RPMI7951 (cell line): ENCODE results near the gene BHLHE40. TPM values are rescaled to one million over a fixed set of nuclear protein-coding genes. Genes with fewer than 3 reads are reported as not detected.

Experiments
- DNase-seq: peaks from one replicate; pipeline ENCODE4 v3.0.0-alpha.2; 2012; ENCODE audit warnings: low read depth
- total RNA-seq: library from RNA; depleted of rRNA; stranded (reverse); fragments of >200 nt; shearing (Covaris generic); gene quantifications from 2 replicates; pipeline ENCODE4 v1.2.3, GENCODE V29; 2014

The BHLHE40 gene
- total RNA-seq, 1 experiment from 2014 or later: 62.8 TPM

GRCh38 chr3:5001135-5001534 is 21.9 kb downstream of the BHLHE40 start:
- DNase-seq: no peak

GRCh38 chr3:5001805-5002173 is 22.6 kb downstream of the BHLHE40 start:
- DNase-seq: no peak

GRCh38 chr3:5002174-5002870 is 23.1 kb downstream of the BHLHE40 start:
- no peak for DNase-seq

- DNase-seq: no peak
Observed at GRCh38 chr3:5002871-5003247, 23.6 kb downstream of the BHLHE40 start.

- no peak for DNase-seq
Observed at GRCh38 chr3:5004319-5005152, 25.3 kb downstream of the BHLHE40 start.

- no peak for DNase-seq
Observed at GRCh38 chr3:5005367-5005766, 26.1 kb downstream of the BHLHE40 start.

GRCh38 chr3:5006755-5007202 is 27.5 kb downstream of the BHLHE40 start:
- DNase-seq: peak; percentile 72

GRCh38 chr3:5007873-5008272 is 28.6 kb downstream of the BHLHE40 start:
- no peak for DNase-seq

- DNase-seq: peak; percentile 80
Observed at GRCh38 chr3:5009506-5010109, 30.4 kb downstream of the BHLHE40 start.

GRCh38 chr3:5010140-5010539 is 30.9 kb downstream of the BHLHE40 start:
- no peak for DNase-seq

- DNase-seq: peak; percentile 67
Observed at GRCh38 chr3:5010706-5011554, 31.7 kb downstream of the BHLHE40 start.

GRCh38 chr3:5011555-5012256 is 32.5 kb downstream of the BHLHE40 start:
- DNase-seq: no peak

- no peak for DNase-seq
Observed at GRCh38 chr3:5012367-5012766, 33.1 kb downstream of the BHLHE40 start.

- peak; percentile 91 for DNase-seq
Observed at GRCh38 chr3:5013021-5013906, 34.0 kb downstream of the BHLHE40 start.

- no peak for DNase-seq
Observed at GRCh38 chr3:5014391-5014790, 35.2 kb downstream of the BHLHE40 start.

GRCh38 chr3:5015056-5015455 is 35.8 kb downstream of the BHLHE40 start:
- DNase-seq: no peak

GRCh38 chr3:5016211-5017161 is 37.2 kb downstream of the BHLHE40 start:
- peak; percentile 80 for DNase-seq

- peak; percentile 85 for DNase-seq
Observed at GRCh38 chr3:5017925-5018531, 38.8 kb downstream of the BHLHE40 start.
